Hepatocyte (in vitro differentiated cells): ENCODE measurements around the gene TSPAN9.

Experiments
- CTCF ChIP-seq: fragments of 200-600 bp; sonication (generic); IDR thresholded peaks from 2 replicates; pipeline ENCODE4 v1.5.1; 2016; ENCODE audit warnings: antibody characterized with exemption, mild to moderate bottlenecking; ENCODE audit not compliant: poor library complexity
- EZH2 ChIP-seq: fragments of 200-600 bp; sonication (generic); IDR thresholded peaks from 2 replicates; pipeline ENCODE4 v1.6.1; 2016; ENCODE audit warnings: antibody characterized with exemption, mild to moderate bottlenecking, borderline replicate concordance
- EZH2phosphoT487 ChIP-seq: fragments of 200-600 bp; sonication (generic); IDR thresholded peaks from one replicate; pipeline ENCODE4 v1.6.1; 2018; ENCODE audit warnings: antibody characterized with exemption, mild to moderate bottlenecking, low read depth, moderate library complexity; ENCODE audit not compliant: unreplicated experiment, severe bottlenecking

GRCh38 chr12:3305904-3306619 lies 228.9 kb downstream of the TSPAN9 start:
- TF ChIP-seq EZH2phosphoT487 (no peak), EZH2 (no peak), CTCF (no peak)
